HG03442 (cell line): ENCODE measurements around the gene CMAS.
"Not testable (repeated sequence)": the region's sequence is repeated elsewhere in the genome, so short reads cannot be mapped to it uniquely, and the experiment has no call there.

Source experiments
- ATAC-seq: cut with Tn5 transposase; IDR thresholded peaks from one replicate; pipeline ENCODE4 v1.9.1; 2021; ENCODE audit warnings: mild to moderate bottlenecking, moderate library complexity; ENCODE audit not compliant: unreplicated experiment

CMAS gene

DNA sequence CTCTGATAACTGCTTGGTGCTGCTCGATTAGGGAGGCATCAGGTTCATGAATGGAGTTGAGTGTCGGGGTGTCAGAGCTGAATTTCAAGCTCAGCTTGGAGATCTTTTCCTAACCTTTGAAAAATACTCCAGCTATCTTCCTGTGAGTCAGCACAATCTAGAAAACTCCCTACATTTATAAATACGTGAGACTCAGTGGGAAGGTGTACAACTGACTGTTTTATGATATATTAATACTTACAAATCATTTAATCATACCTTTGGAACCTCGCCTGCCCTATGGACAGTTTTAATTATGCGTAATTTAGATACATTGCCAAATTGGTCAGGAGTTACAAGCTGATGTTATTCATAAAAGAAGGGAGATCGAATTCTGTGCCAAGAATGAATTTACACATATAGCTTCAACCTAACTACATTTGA, 961 bp downstream of the CMAS start:
- ATAC-seq: no peak

DNA sequence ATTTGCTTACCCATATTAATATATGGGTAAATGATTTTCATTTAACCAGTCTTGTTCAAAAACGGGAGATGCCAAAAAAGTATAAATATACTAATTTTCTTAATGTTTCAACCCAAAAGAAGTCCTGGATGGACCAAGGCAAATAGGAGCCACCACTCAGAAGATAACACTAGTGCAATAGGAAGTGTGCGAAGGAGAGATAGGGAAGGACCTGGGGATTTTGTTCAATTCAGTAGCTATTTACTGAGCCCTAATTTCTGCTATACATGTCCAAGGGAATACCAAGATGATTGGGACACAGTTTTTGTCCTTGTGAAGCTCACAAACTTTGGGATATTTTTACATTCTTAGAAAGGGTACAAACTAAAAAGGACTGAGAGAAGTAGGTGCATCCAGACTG, 1.5 kb downstream of the CMAS start:
- ATAC-seq: no peak

- no peak for ATAC-seq
These were observed 2.5 kb downstream of the CMAS start for GRCh38 chr12:22048351-22049041.

GRCh38 chr12:22050078-22050477, 4.1 kb downstream of the CMAS start:
- ATAC-seq: no peak

GRCh38 chr12:22051114-22051698, 5.2 kb downstream of the CMAS start:
- no peak for ATAC-seq

GRCh38 chr12:22052994-22053393, 7.0 kb downstream of the CMAS start:
- ATAC-seq: not testable (repeated sequence)

GRCh38 chr12:22054155-22054554, 8.1 kb downstream of the CMAS start:
- ATAC-seq: no peak

DNA sequence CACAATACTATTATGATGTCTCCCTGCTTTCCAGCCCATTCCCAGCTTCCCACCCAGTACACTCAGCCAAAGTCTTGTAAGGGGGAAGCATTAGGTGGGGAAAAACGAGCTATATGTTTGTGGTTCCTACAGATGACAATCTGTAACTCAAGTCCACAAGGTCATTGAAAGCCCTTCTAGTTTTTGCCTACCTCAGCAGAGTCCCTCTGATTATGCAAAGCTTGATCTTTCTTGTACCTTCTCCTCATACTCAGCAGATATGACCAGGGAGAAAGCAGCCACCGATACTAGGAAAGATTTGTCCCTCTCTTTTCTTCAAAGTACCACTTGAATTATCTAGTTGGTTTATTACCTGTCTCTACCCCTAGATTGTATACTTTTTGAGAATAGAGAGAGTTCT, 10.6 kb downstream of the CMAS start:
- ATAC-seq: no peak

- no peak for ATAC-seq
These were observed 14.1 kb downstream of the CMAS start for GRCh38 chr12:22059976-22060647.

GRCh38 chr12:22064968-22065367, 18.9 kb downstream of the CMAS start:
- ATAC-seq: no peak

DNA sequence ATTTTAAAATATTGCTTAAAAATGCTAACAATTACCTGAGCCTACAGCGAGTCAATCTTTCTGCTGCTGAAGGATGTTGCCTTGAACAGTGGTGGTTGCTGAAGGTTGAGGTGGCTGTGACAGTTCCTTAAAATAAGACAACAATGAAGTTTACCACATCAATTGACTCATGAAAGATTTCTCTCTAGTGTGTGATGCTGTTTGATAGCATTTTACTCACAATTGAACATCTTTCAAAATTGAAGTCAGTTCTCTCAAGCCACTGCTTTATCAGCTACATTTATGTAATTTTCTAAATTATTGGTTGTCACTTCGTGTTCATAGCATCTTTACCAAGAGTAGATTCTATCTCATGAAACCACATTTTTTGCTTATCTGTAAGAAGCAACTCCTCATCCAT, 20.3 kb downstream of the CMAS start:
- ATAC-seq: no peak

GRCh38 chr12:22069851-22070250, 23.8 kb downstream of the CMAS start:
- ATAC-seq: no peak

GRCh38 chr12:22082190-22082701, 36.2 kb downstream of the CMAS start:
- no peak for ATAC-seq

- ATAC-seq: no peak
These were observed 37.1 kb downstream of the CMAS start for GRCh38 chr12:22083167-22083566.

DNA sequence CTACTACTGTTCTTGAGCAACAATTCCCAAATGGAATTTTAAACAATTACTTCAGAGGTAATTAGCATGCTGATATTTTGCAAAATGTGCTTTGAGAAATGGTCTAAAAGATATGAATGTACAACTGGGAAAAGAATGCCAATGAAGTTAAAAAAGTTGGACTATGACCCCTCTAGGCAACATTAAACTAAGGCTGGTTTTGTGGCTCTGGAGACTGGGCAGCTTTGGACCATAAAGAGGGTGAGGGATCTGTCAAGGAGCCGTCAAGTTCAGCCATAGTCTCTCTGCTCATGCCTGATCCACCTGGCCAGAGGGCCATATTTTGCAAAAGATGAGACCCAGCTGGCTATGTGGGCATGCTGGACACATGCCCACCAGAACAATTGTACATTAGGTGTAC, 38.8 kb downstream of the CMAS start:
- no peak for ATAC-seq

- no peak for ATAC-seq
These were observed 42.9 kb downstream of the CMAS start for GRCh38 chr12:22088886-22089285.

GRCh38 chr12:22089486-22089885, 43.5 kb downstream of the CMAS start:
- ATAC-seq: no peak

DNA sequence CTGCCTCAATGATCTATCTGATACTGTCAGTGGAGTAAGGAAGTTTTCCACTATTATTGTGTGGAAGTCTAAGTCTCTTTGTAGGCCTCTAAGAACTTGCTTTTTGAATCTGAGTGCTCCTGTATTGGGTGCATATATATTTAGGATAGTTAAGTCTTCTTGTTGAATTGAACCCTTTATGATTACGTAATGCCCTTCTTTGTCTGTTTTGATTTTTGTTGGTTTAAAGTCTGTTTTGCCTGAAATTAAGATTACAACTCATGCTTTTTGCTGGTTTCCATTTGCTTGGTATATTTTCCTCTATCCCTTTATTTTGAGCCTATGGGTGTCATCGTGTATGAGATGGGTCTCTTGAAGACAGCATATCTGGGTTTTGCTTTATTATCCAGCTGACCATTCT, 53.0 kb downstream of the CMAS start:
- ATAC-seq: not testable (repeated sequence)

DNA sequence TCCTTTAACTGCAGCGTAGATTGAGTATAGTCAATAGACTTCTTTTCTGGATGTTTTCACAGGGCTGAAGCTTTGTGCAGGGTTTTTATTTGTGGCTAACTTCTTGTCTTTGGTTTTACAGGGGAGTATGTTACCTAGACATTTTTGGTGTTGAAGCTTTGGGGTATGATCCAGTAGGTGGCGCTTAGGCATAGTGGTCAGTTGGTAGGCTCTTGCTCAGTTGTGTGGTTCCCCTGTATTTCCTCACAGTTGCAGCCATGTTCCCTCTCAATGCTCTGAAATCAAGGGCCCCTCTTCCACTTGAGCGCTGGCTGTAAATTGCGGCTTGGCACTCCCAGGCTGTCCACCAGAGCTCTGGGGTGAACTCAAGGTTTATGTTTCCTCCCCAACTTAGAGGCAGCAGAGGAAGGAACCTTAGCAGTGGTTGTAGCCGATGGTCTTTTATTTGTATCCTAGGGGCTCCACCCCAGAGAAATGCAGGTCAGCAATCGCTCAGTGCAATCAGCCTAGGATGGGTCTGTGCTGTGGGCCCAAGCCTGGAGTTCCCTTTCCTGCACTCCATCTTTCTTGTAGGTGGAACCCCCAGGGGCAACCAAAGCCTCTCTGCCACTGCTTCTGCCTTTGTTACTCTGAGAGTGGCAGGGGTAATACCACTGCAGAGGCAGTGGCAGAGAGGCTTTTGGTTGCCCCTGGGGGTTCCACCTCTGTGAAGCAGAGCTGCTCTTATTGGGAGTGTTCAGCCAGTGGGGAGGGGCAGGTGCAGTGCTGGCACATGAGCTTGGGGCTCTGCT, 55.1 kb downstream of the CMAS start:
- peak; percentile 70 for ATAC-seq

GRCh38 chr12:22101749-22102243, 55.8 kb downstream of the CMAS start:
- peak; percentile 56 for ATAC-seq

DNA sequence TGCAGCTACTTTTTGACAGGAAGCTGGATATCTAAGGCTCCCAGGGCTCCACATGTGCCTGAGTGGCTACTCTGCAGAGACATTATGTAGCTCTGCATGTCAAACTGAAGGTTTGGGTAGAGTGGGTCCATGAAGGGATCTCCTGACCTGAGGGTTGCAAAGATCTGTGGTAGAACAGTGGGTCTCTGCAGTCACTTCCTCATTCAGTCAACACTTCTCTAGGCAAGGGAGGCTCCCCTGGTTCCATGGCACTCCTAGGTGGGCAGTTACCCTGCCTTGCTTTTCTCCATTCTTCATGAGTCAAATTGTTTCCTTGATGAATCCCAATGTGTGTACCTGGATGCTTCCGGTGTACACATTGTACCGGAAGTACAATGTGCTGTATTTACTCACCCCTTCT, 57.4 kb downstream of the CMAS start:
- ATAC-seq: no peak
